GM12878 (cell line): ENCODE results near the gene MYOM3. TPM values are rescaled to one million over a fixed set of nuclear protein-coding genes. Genes with fewer than 3 reads are reported as not detected.

Experiments used
- ATAC-seq: fragments of 200-7000 bp; cut with Tn5 transposase; 3 replicates; pipeline ENCODE4 v1.9.1; 2020; ENCODE audit warnings: mild to moderate bottlenecking, moderate library complexity
- BruUV-seq: library from RNA; stranded (reverse); fragments of 400-500 nt; replicated peaks from 2 replicates; lab custom pipeline; 2021; lab: Mats Ljungman, UMichigan
- CTCF ChIA-PET: fragments of 300-600 bp; sonication (Branson Sonifier 250); formaldehyde crosslinking; extraction: SDS; loops from one replicate; lab custom pipeline; 2021; ENCODE audit warnings: inconsistent platforms; lab: Yijun Ruan, JAX
- POLR2A ChIA-PET: fragments of 350-600 bp; formaldehyde crosslinking; extraction: SDS; loops from one replicate; lab custom pipeline; 2021; ENCODE audit warnings: inconsistent platforms; lab: Charles Lee
- RAD21 ChIA-PET: fragments of 300-600 bp; sonication (Branson Sonifier 250); formaldehyde crosslinking; loops from one replicate; lab custom pipeline; 2023; ENCODE audit warnings: antibody characterized with exemption; ENCODE audit not compliant: unreplicated experiment; lab: Charles Lee
- SMC1A ChIA-PET: fragments of 300-600 bp; sonication (Branson Sonifier 250); formaldehyde crosslinking; loops from one replicate; lab custom pipeline; 2023; ENCODE audit not compliant: unreplicated experiment, uncharacterized antibody; lab: Charles Lee
- DNase-seq: peaks from one replicate; pipeline ENCODE4 v3.0.0-alpha.2; 2011; ENCODE audit warnings: low read depth, low spot score
- FAIRE-seq: peaks from 3 replicates; lab custom pipeline; 2011; peaks lifted over from hg19 to GRCh38; lab: Jason Lieb, UNC
- H2AFZ ChIP-seq: 2 replicates; pipeline ENCODE4 v1.6.0; 2011; ENCODE audit warnings: low read depth, low read length, control low read depth; ENCODE audit not compliant: control insufficient read depth
- H3K27ac ChIP-seq: 2 replicates; pipeline ENCODE4 v1.5.1; 2011; ENCODE audit warnings: control low read depth; ENCODE audit not compliant: control insufficient read depth, insufficient read depth
- H3K27me3 ChIP-seq, 2 experiments: replicated peaks in 1 of 2; 2 replicates each; pipeline versions ENCODE4 v1.6.0 to v1.6.1; 2011; ENCODE audit warnings: low read length in 1 of 2; ENCODE audit not compliant: control insufficient read depth in 2 of 2, insufficient read depth in 2 of 2
- H3K36me3 ChIP-seq, 2 experiments: 2 replicates each; pipeline ENCODE4 v1.5.1; 2011; ENCODE audit warnings: low read length in 1 of 2; ENCODE audit not compliant: control insufficient read depth in 2 of 2, insufficient read depth in 2 of 2
- H3K4me1 ChIP-seq: 2 replicates; pipeline ENCODE4 v1.6.1; 2011; ENCODE audit warnings: mild to moderate bottlenecking, low read length, moderate library complexity, mixed read lengths; ENCODE audit not compliant: control insufficient read depth, insufficient read depth
- H3K4me2 ChIP-seq: 2 replicates; pipeline ENCODE4 v1.6.0; 2011; ENCODE audit warnings: control low read depth; ENCODE audit not compliant: control insufficient read depth, insufficient read depth
- H3K4me3 ChIP-seq: fragments of 200-600 bp; sonication (generic); 2 replicates; pipeline ENCODE4 v1.5.1; 2016
- H3K79me2 ChIP-seq: 2 replicates; pipeline ENCODE4 v1.6.0; 2011; ENCODE audit warnings: low read length; ENCODE audit not compliant: control insufficient read depth, insufficient read depth
- H3K9ac ChIP-seq: 2 replicates; pipeline ENCODE4 v1.8.0; 2011; ENCODE audit warnings: low read length, control low read depth, mixed read lengths; ENCODE audit not compliant: control insufficient read depth, insufficient read depth
- H3K9me3 ChIP-seq: replicated peaks from 3 replicates; pipeline ENCODE4 v1.5.1; 2011; ENCODE audit warnings: mild to moderate bottlenecking, low read length; ENCODE audit not compliant: control insufficient read depth, insufficient read depth
- H4K20me1 ChIP-seq: 2 replicates; pipeline ENCODE4 v1.6.0; 2011; ENCODE audit not compliant: control insufficient read depth, insufficient read depth
- BCL11A ChIP-seq: IDR thresholded peaks from 2 replicates; pipeline ENCODE4 v1.6.1; 2011; ENCODE audit warnings: low read depth, low read length
- CHD1 ChIP-seq: IDR thresholded peaks from 2 replicates; pipeline ENCODE4 v1.6.1; 2012; ENCODE audit warnings: low read depth, low read length, improper control_type of control experiment
- DPF2 ChIP-seq: fragments of 450-650 bp; IDR thresholded peaks from 2 replicates; pipeline ENCODE4 v1.6.1; 2017; ENCODE audit warnings: mild to moderate bottlenecking
- GATAD2B ChIP-seq: fragments of 450-650 bp; conservative IDR thresholded peaks from 2 replicates; pipeline ENCODE4 v1.6.1; 2017; ENCODE audit warnings: low read depth, mild to moderate bottlenecking, moderate library complexity
- IRF3 ChIP-seq: fragments of 450-650 bp; IDR thresholded peaks from 2 replicates; pipeline ENCODE4 v1.6.1; 2014; ENCODE audit warnings: mild to moderate bottlenecking
- IRF4 ChIP-seq: IDR thresholded peaks from 2 replicates; pipeline ENCODE4 v1.6.1; 2011; ENCODE audit warnings: low read depth, low read length
- NR2F1 ChIP-seq: fragments of 450-650 bp; conservative IDR thresholded peaks from 2 replicates; pipeline ENCODE4 v1.6.1; 2017; ENCODE audit warnings: mild to moderate bottlenecking
- SMARCA5 ChIP-seq: fragments of 450-650 bp; IDR thresholded peaks from 2 replicates; pipeline ENCODE4 v1.6.1; 2017; ENCODE audit warnings: mild to moderate bottlenecking
- SPI1 ChIP-seq: IDR thresholded peaks from 2 replicates; pipeline ENCODE4 v1.6.1; 2011; ENCODE audit warnings: low read depth, mild to moderate bottlenecking, low read length, moderate library complexity, borderline replicate concordance; ENCODE audit not compliant: insufficient read depth
- TBL1XR1 ChIP-seq: IDR thresholded peaks from 2 replicates; pipeline ENCODE4 v1.6.1; 2012; ENCODE audit warnings: low read depth, low read length, improper control_type of control experiment
- TCF12 ChIP-seq: IDR thresholded peaks from 2 replicates; pipeline ENCODE4 v1.6.1; 2011; ENCODE audit warnings: low read depth, mild to moderate bottlenecking, low read length
- ZBED1 ChIP-seq: IDR thresholded peaks from 2 replicates; pipeline ENCODE4 v1.6.1; 2016; ENCODE audit warnings: borderline replicate concordance
- ZNF274 ChIP-seq: IDR thresholded peaks from one replicate; pipeline ENCODE4 v1.8.0; 2011; ENCODE audit not compliant: insufficient read length, insufficient read depth
- ZNF622 ChIP-seq: fragments of 450-650 bp; IDR thresholded peaks from 2 replicates; pipeline ENCODE4 v1.6.1; 2017; ENCODE audit warnings: mild to moderate bottlenecking, inconsistent platforms
- WGBS: methylation state at CpG from one replicate; pipeline ENCODE4 v1.1.6; 2016; ENCODE audit warnings: low lambda C conversion rate; ENCODE audit not compliant: insufficient replicate concordance, insufficient coverage; ENCODE audit errors: missing lambda C conversion rate; 5-methylcytosine and 5-hydroxymethylcytosine counted together
- in situ Hi-C: fragments of 300-500 bp; cut with MboI; formaldehyde crosslinking; loops from 9 replicates; pipeline ENCODE4 v1.14.3; 2018; ENCODE audit warnings: mixed read lengths
- intact Hi-C: fragments of 100-400 bp; cut with micrococcal nuclease; formaldehyde crosslinking; loops from one replicate; pipeline ENCODE4 v1.14.2; 2022; ENCODE audit not compliant: unreplicated experiment
- polyA plus RNA-seq, 11 experiments: library from polyadenylated mRNA; depleted of rRNA in 4 of 11; unstranded in 6 of 11; stranded (reverse) in 5 of 11; fragments of >200 nt; fragmentation: Nextera tagmentation in 4 of 11; fragmentation: Illumina TruSeq in 1 of 11; extraction: Ambion mirVana in 4 of 11; extraction: Trizol in 1 of 11; gene quantifications; 1 replicate in 1 of 11; 2 replicates in 10 of 11; pipeline versions ENCODE4 v1.2.1 to v1.2.3, GENCODE V29; 2011 to 2016; ENCODE audit warnings: inconsistent platforms in 2 of 11, missing spikeins in 2 of 11, low read depth in 1 of 11
- total RNA-seq, 4 experiments: library from RNA; depleted of rRNA in 3 of 4; stranded (reverse); fragments of >200 nt in 3 of 4; fragmentation: Illumina TruSeq in 1 of 4; extraction: Trizol in 1 of 4; gene quantifications; 2 replicates each; pipeline versions ENCODE4 v1.2.1 to v1.2.3, GENCODE V29; 2013 to 2021
- TF ChIP-seq, protein P1 (sequence below): fragments of 450-650 bp; IDR thresholded peaks from 2 replicates; pipeline ENCODE4 v1.6.1; 2016; ENCODE audit warnings: mild to moderate bottlenecking, moderate library complexity, borderline replicate concordance

The MYOM3 gene
- total and polyA plus RNA-seq, 10 of the 15 experiments (the other 5 are each of a cell fraction or from before 2014, with no cell fraction given): 0.06 TPM; not detected in 9

DNA sequence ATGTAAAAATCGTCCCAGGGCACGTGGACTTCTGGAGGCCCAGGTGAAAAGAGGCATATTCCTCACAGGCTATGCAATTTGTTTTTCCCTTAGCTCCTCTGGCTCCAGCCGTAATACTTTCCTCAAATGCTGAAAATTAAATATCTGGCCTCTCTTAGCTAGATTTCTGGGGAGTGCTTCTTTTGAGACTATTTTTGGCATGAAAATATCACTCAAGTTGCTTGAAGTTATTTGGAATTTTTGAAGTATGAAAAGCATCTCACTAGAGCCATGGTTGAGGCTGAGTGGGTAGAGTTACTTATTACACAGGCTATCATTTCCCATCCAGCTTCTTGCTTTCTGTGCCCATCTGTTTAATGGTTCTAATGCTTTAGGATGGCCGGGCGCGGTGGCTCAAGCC is 59.7 kb downstream of the MYOM3 start:
- H3K27me3 ChIP-seq: no peaks in the 10 kb centered on the region
- intact Hi-C loops (no loop called here), in situ Hi-C loops (no loop called here)
- no peak overlapping the region for H3K9ac ChIP-seq
- FAIRE-seq (no peak), ATAC-seq (no peak)
- no peak overlapping the region for H3K27ac ChIP-seq
- ChIA-PET SMC1A (no interaction called here), RAD21 (no interaction called here), POLR2A (interaction anchor here (0.6 kb wide), 1 partner anchor 21 kb away, joined by 4 read pairs; no protein-coding TSS in a partner anchor)
- no peaks in the 10 kb centered on the region for H3K36me3 ChIP-seq
- no TSS peak for BruUV-seq
- no peak overlapping the region for H2AFZ ChIP-seq
- no peaks in the 10 kb centered on the region for H3K4me1 ChIP-seq
- H3K79me2 ChIP-seq: no peaks in the 10 kb centered on the region
- no peak for TF ChIP-seq BCL11A
- TF ChIP-seq ZNF274: no peak
- no peak for TF ChIP-seq IRF4
- no peak for TF ChIP-seq SMARCA5
- no peak for TF ChIP-seq TCF12
- TF ChIP-seq ZBED1: no peak
- no peak for TF ChIP-seq ZNF622
- TF ChIP-seq CHD1: no peak
- TF ChIP-seq, protein P1, sequence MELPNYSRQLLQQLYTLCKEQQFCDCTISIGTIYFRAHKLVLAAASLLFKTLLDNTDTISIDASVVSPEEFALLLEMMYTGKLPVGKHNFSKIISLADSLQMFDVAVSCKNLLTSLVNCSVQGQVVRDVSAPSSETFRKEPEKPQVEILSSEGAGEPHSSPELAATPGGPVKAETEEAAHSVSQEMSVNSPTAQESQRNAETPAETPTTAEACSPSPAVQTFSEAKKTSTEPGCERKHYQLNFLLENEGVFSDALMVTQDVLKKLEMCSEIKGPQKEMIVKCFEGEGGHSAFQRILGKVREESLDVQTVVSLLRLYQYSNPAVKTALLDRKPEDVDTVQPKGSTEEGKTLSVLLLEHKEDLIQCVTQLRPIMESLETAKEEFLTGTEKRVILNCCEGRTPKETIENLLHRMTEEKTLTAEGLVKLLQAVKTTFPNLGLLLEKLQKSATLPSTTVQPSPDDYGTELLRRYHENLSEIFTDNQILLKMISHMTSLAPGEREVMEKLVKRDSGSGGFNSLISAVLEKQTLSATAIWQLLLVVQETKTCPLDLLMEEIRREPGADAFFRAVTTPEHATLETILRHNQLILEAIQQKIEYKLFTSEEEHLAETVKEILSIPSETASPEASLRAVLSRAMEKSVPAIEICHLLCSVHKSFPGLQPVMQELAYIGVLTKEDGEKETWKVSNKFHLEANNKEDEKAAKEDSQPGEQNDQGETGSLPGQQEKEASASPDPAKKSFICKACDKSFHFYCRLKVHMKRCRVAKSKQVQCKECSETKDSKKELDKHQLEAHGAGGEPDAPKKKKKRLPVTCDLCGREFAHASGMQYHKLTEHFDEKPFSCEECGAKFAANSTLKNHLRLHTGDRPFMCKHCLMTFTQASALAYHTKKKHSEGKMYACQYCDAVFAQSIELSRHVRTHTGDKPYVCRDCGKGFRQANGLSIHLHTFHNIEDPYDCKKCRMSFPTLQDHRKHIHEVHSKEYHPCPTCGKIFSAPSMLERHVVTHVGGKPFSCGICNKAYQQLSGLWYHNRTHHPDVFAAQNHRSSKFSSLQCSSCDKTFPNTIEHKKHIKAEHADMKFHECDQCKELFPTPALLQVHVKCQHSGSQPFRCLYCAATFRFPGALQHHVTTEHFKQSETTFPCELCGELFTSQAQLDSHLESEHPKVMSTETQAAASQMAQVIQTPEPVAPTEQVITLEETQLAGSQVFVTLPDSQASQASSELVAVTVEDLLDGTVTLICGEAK: no peak
- TF ChIP-seq GATAD2B: no peak
- no peak for TF ChIP-seq SPI1
- no peak for TF ChIP-seq NR2F1
- TF ChIP-seq TBL1XR1: no peak
- TF ChIP-seq IRF3: no peak
- no peak for TF ChIP-seq DPF2
- TF ChIP-seq, all 136 proteins: peak for 0
- Histone ChIP-seq H3K4me2 (no peak overlapping the region), H3K4me3 (no peak overlapping the region), H3K9me3 (no peaks in the 10 kb centered on the region), H4K20me1 (no peaks in the 10 kb centered on the region)
- WGBS: 57% methylated on average over 6 of the region's 6 CpGs
- no peak for DNase-seq
- CTCF ChIA-PET: no interaction called here
